ENCODE results near the gene TRIM72. TPM values are rescaled to one million over a fixed set of nuclear protein-coding genes. Genes with fewer than 3 reads are reported as not detected.
"Not testable (repeated sequence)": the region's sequence is repeated elsewhere in the genome, so short reads cannot be mapped to it uniquely, and the experiment has no call there.

TRIM72 gene
- polyA plus RNA-seq, 3 donors: 0.04 TPM; not detected in 2

GRCh38 chr16:31243734-31244670, 30.1 kb downstream of the TRIM72 start:
- Mint-ChIP-seq H3K9me3 (no peaks in the 10 kb centered on the region), H3K27ac (peak overlapping the region; percentile 77 to 93 (median 88)), H3K4me3 (peak overlapping the region in 1 of 2 donors; percentile 61), H3K36me3 (no peaks in the 10 kb centered on the region), H3K27me3 (ENCODE audit: low read depth in 3 of 3) (no peaks in the 10 kb centered on the region), H3K4me1 (peaks cover 45% of the 10 kb centered on the region)
- Histone ChIP-seq H3K36me3 (replicated peaks in 1 of 2; ENCODE audit: control insufficient read depth in 1 of 2, insufficient read depth in 2 of 2, low read length in 2 of 2) (no peaks in the 10 kb centered on the region), H3K4me1 (ENCODE audit: control insufficient read depth in 1 of 2, insufficient read depth in 2 of 2, low read length in 2 of 2) (peaks cover 39 to 50% of the 10 kb centered on the region in 2 donors), H2AFZ (ENCODE audit: insufficient read depth, low read depth, low read length, poor library complexity, severe bottlenecking) (peak overlapping the region; percentile 17), H3K27me3 (ENCODE audit: control insufficient read depth in 2 of 2, insufficient read depth in 2 of 2, low read length in 2 of 2) (no peaks in the 10 kb centered on the region), H3K27ac (ENCODE audit: low read depth in 1 of 2, low read length in 2 of 2) (peak overlapping the region; percentile 46 to 82), H3K4me3 (replicated peaks in 1 of 3; ENCODE audit: low read depth in 2 of 3, low read length in 3 of 3) (peak overlapping the region in 1 of 3 experiments; percentile 55), H3K9ac (ENCODE audit: insufficient read depth, low read length, poor library complexity, severe bottlenecking) (no peak overlapping the region), H3K9me3 (replicated peaks in 1 of 2; ENCODE audit: control insufficient read depth in 1 of 2, insufficient read depth in 1 of 2, low read length in 2 of 2) (no peaks in the 10 kb centered on the region), H4K20me1 (ENCODE audit: insufficient read depth, low read length) (no peaks in the 10 kb centered on the region), H3K4me2 (replicated peaks; ENCODE audit: extremely low read depth, low read length, poor library complexity, severe bottlenecking) (peak overlapping the region; percentile 62), H3K79me2 (ENCODE audit: insufficient read depth, low read length) (no peaks in the 10 kb centered on the region)
- no peak for TF ChIP-seq CTCF (IDR thresholded peaks at IDR 0.05)
- intact Hi-C loops (cut with micrococcal nuclease): loop anchor here in 1 of 2 donors (2.0 kb wide), 1 partner anchor 15 kb away; the partner anchor contains the start of gene ITGAM
- 0% methylated on average over 4 of the region's 9 CpGs for WGBS (ENCODE audit: insufficient coverage)
- peak; percentile 82 to 95 (median 92) for DNase-seq

GRCh38 chr16:31245598-31245997, 31.7 kb downstream of the TRIM72 start:
- H3K36me3 Mint-ChIP-seq; H3K9me3 ChIP-seq (replicated peaks in 1 of 2; ENCODE audit: control insufficient read depth in 1 of 2, insufficient read depth in 1 of 2, low read length in 2 of 2); H3K27ac ChIP-seq (ENCODE audit: low read depth in 1 of 2, low read length in 2 of 2); H3K4me2 ChIP-seq (replicated peaks; ENCODE audit: extremely low read depth, low read length, poor library complexity, severe bottlenecking); H3K9ac ChIP-seq (ENCODE audit: insufficient read depth, low read length, poor library complexity, severe bottlenecking); H3K4me3 Mint-ChIP-seq; H4K20me1 ChIP-seq (ENCODE audit: insufficient read depth, low read length); H3K27me3 Mint-ChIP-seq (ENCODE audit: low read depth in 3 of 3); H3K27me3 ChIP-seq (ENCODE audit: control insufficient read depth in 2 of 2, insufficient read depth in 2 of 2, low read length in 2 of 2); H3K36me3 ChIP-seq (replicated peaks in 1 of 2; ENCODE audit: control insufficient read depth in 1 of 2, insufficient read depth in 2 of 2, low read length in 2 of 2); H3K79me2 ChIP-seq (ENCODE audit: insufficient read depth, low read length); H3K4me3 ChIP-seq (replicated peaks in 1 of 3; ENCODE audit: low read depth in 2 of 3, low read length in 3 of 3); H2AFZ ChIP-seq (ENCODE audit: insufficient read depth, low read depth, low read length, poor library complexity, severe bottlenecking); H3K9me3 Mint-ChIP-seq; DNase-seq: not testable (repeated sequence)
- H3K27ac Mint-ChIP-seq: peak overlapping the region in 2 of 7 donors; percentile 54 to 65
- H3K4me1 Mint-ChIP-seq: peaks cover 45% of the 10 kb centered on the region
- 94% methylated on average over 2 of the region's 8 CpGs for WGBS (ENCODE audit: insufficient coverage)
- H3K4me1 ChIP-seq (ENCODE audit: control insufficient read depth in 1 of 2, insufficient read depth in 2 of 2, low read length in 2 of 2): peaks cover 39 to 50% of the 10 kb centered on the region in 2 donors
- intact Hi-C loops (cut with micrococcal nuclease): loop anchor here in 1 of 2 donors (2.0 kb wide), 1 partner anchor 13 kb away; the partner anchor contains the start of gene ITGAM
